HepG2 (cell line): ENCODE data around the gene SCRT2. TPM values are rescaled to one million over a fixed set of nuclear protein-coding genes. Genes with fewer than 3 reads are reported as not detected.

Source experiments
- BATF2 ChIP-seq: sonication (generic); formaldehyde crosslinking; IDR thresholded peaks from 2 replicates; pipeline ENCODE4 v1.8.0; 2022; ENCODE audit warnings: mild to moderate bottlenecking, missing genetic modification reagents, moderate library complexity
- GZF1 ChIP-seq: sonication (generic); formaldehyde crosslinking; IDR thresholded peaks from 2 replicates; pipeline ENCODE4 v1.5.1; 2020; ENCODE audit warnings: mild to moderate bottlenecking, missing genetic modification reagents
- NFAT5 ChIP-seq: sonication (generic); formaldehyde crosslinking; IDR thresholded peaks from 2 replicates; pipeline ENCODE4 v1.4.0; 2020; ENCODE audit warnings: missing genetic modification reagents
- UBTF ChIP-seq: sonication (generic); formaldehyde crosslinking; IDR thresholded peaks from 2 replicates; pipeline ENCODE4 v1.4.0; 2020; ENCODE audit warnings: mild to moderate bottlenecking, missing genetic modification reagents
- ZNF816 ChIP-seq: sonication (generic); formaldehyde crosslinking; IDR thresholded peaks from 2 replicates; pipeline ENCODE4 v1.8.0; 2022; ENCODE audit warnings: missing genetic modification reagents, mild to moderate bottlenecking, borderline replicate concordance
- polyA plus RNA-seq, 8 experiments: library from polyadenylated mRNA; depleted of rRNA in 3 of 8; stranded (reverse) in 7 of 8; unstranded in 1 of 8; fragments of >200 nt; fragmentation: Illumina TruSeq in 4 of 8; extraction: Trizol in 4 of 8; gene quantifications; 2 replicates each; pipeline versions ENCODE4 v1.2.1 to v1.2.3, GENCODE V29; 2011 to 2016; ENCODE audit warnings: low read depth in 4 of 8, missing spikeins in 1 of 8, mixed read lengths in 1 of 8; ENCODE audit not compliant: insufficient read depth in 1 of 8
- total RNA-seq, 5 experiments: library from RNA; depleted of rRNA; stranded (reverse); fragments of >200 nt; fragmentation: Illumina TruSeq; extraction: Trizol; gene quantifications; 2 replicates each; pipeline ENCODE4 v1.2.3, GENCODE V29; 2016; ENCODE audit warnings: low read depth in 1 of 5
- TF ChIP-seq, protein P1 (sequence below): sonication (generic); formaldehyde crosslinking; IDR thresholded peaks from 2 replicates; pipeline ENCODE4 v1.5.1; 2020; ENCODE audit warnings: missing genetic modification reagents, mild to moderate bottlenecking, borderline replicate concordance
- TF ChIP-seq, protein P2 (sequence below): sonication (generic); formaldehyde crosslinking; IDR thresholded peaks from 2 replicates; pipeline ENCODE4 v1.5.1; 2020; ENCODE audit warnings: mild to moderate bottlenecking, missing genetic modification reagents, borderline replicate concordance

SCRT2 gene
- total and polyA plus RNA-seq, 2 of the 13 experiments (the other 11 are each of a cell fraction or from before 2014, with no cell fraction given) = not detected

GRCh38 chr20:653110-653589 is 22.5 kb downstream of the SCRT2 start, which contains the start of gene SRXN1 (continued):
- TF ChIP-seq UBTF (CRISPR knock-in tag) = peak; percentile 99
- 0 out of 2 replicates have a peak, but pooled peaks have one; percentile 56 for TF ChIP-seq GZF1 (CRISPR knock-in tag)
- no peak; the same call in 1 of the 2 replicates for TF ChIP-seq BATF2 (CRISPR knock-in tag)
- TF ChIP-seq NFAT5 (CRISPR knock-in tag) = peak; percentile 90; the same call in 1 of the 2 replicates
- TF ChIP-seq, protein P1, sequence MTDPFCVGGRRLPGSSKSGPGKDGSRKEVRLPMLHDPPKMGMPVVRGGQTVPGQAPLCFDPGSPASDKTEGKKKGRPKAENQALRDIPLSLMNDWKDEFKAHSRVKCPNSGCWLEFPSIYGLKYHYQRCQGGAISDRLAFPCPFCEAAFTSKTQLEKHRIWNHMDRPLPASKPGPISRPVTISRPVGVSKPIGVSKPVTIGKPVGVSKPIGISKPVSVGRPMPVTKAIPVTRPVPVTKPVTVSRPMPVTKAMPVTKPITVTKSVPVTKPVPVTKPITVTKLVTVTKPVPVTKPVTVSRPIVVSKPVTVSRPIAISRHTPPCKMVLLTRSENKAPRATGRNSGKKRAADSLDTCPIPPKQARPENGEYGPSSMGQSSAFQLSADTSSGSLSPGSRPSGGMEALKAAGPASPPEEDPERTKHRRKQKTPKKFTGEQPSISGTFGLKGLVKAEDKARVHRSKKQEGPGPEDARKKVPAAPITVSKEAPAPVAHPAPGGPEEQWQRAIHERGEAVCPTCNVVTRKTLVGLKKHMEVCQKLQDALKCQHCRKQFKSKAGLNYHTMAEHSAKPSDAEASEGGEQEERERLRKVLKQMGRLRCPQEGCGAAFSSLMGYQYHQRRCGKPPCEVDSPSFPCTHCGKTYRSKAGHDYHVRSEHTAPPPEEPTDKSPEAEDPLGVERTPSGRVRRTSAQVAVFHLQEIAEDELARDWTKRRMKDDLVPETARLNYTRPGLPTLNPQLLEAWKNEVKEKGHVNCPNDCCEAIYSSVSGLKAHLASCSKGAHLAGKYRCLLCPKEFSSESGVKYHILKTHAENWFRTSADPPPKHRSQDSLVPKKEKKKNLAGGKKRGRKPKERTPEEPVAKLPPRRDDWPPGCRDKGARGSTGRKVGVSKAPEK (CRISPR knock-in tag) = no peak
- peak; percentile 70; the same call in 1 of the 2 replicates for TF ChIP-seq ZNF816 (CRISPR knock-in tag)
- TF ChIP-seq, protein P2, sequence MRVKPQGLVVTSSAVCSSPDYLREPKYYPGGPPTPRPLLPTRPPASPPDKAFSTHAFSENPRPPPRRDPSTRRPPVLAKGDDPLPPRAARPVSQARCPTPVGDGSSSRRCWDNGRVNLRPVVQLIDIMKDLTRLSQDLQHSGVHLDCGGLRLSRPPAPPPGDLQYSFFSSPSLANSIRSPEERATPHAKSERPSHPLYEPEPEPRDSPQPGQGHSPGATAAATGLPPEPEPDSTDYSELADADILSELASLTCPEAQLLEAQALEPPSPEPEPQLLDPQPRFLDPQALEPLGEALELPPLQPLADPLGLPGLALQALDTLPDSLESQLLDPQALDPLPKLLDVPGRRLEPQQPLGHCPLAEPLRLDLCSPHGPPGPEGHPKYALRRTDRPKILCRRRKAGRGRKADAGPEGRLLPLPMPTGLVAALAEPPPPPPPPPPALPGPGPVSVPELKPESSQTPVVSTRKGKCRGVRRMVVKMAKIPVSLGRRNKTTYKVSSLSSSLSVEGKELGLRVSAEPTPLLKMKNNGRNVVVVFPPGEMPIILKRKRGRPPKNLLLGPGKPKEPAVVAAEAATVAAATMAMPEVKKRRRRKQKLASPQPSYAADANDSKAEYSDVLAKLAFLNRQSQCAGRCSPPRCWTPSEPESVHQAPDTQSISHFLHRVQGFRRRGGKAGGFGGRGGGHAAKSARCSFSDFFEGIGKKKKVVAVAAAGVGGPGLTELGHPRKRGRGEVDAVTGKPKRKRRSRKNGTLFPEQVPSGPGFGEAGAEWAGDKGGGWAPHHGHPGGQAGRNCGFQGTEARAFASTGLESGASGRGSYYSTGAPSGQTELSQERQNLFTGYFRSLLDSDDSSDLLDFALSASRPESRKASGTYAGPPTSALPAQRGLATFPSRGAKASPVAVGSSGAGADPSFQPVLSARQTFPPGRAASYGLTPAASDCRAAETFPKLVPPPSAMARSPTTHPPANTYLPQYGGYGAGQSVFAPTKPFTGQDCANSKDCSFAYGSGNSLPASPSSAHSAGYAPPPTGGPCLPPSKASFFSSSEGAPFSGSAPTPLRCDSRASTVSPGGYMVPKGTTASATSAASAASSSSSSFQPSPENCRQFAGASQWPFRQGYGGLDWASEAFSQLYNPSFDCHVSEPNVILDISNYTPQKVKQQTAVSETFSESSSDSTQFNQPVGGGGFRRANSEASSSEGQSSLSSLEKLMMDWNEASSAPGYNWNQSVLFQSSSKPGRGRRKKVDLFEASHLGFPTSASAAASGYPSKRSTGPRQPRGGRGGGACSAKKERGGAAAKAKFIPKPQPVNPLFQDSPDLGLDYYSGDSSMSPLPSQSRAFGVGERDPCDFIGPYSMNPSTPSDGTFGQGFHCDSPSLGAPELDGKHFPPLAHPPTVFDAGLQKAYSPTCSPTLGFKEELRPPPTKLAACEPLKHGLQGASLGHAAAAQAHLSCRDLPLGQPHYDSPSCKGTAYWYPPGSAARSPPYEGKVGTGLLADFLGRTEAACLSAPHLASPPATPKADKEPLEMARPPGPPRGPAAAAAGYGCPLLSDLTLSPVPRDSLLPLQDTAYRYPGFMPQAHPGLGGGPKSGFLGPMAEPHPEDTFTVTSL (CRISPR knock-in tag) = no peak; the same call in 1 of the 2 replicates
